ENCODE data around the gene ZNF723. TPM values are rescaled to one million over a fixed set of nuclear protein-coding genes. Genes with fewer than 3 reads are reported as not detected.

The ZNF723 gene
- total and polyA plus RNA-seq, 2 of the 13 experiments (the other 11 are each of a cell fraction or from before 2014, with no cell fraction given), result not detected

- CTCF ChIA-PET (ENCODE audit: low intra/inter-chr PET ratio, low total read pairs), result no interaction called here
- Histone ChIP-seq H3K9me3 (ENCODE audit: low read length) (peaks cover 74% of the 10 kb centered on the region), H3K27me3 (ENCODE audit: control insufficient read depth in 1 of 2, insufficient read depth in 2 of 2, low read length in 2 of 2) (no peaks in the 10 kb centered on the region), H3K36me3 (replicated peaks in 1 of 2; ENCODE audit: control insufficient read depth in 1 of 2, insufficient read depth in 2 of 2, low read length in 2 of 2) (no peaks in the 10 kb centered on the region), H3K4me1 (ENCODE audit: insufficient read depth, low read length) (no peaks in the 10 kb centered on the region), H3K4me3 (replicated peaks in 1 of 3; ENCODE audit: insufficient read depth in 1 of 3, low read depth in 2 of 3, low read length in 3 of 3) (no peak overlapping the region), H4K20me1 (ENCODE audit: insufficient read depth, low read length) (no peaks in the 10 kb centered on the region), H3K79me2 (ENCODE audit: insufficient read depth, low read length) (no peaks in the 10 kb centered on the region), H3K4me2 (ENCODE audit: low read depth, low read length) (no peak overlapping the region), H3K9ac (ENCODE audit: insufficient read depth, low read depth, low read length) (no peak overlapping the region), H3K27ac (ENCODE audit: extremely low read length, insufficient read depth, low read length) (no peak overlapping the region), H2AFZ (ENCODE audit: low read length) (no peak overlapping the region)
- POLR2A ChIA-PET, result no interaction called here
- no peak for FAIRE-seq
- no TSS peak for BruUV-seq (replicated peaks)
- in situ Hi-C loops (cut with HindIII; ENCODE audit: extremely low pct_ligation_motif_present, low pct_unique_long_range_greater_than_20kb), result no loop called here
- ATAC-seq, result no peak
- no peak for DNase-seq (ENCODE audit: low spot score)
- 88% methylated on average over 20 of the region's 35 CpGs for WGBS (ENCODE audit: low lambda C conversion rate)
- TF ChIP-seq ZNF124 (CRISPR knock-in tag; IDR thresholded peaks at IDR 0.05) (no peak), CREB1 (IDR thresholded peaks at IDR 0.05) (no peak), CREB1 (CRISPR knock-in tag; IDR thresholded peaks at IDR 0.05) (no peak), DNMT3B (CRISPR knock-in tag; conservative IDR thresholded peaks at IDR 0.05) (no peak)
- intact Hi-C loops (cut with micrococcal nuclease; ENCODE audit: unreplicated experiment), result no loop called here
Measured at GRCh38 chr19:22893855-22894270, 61.8 kb downstream of the ZNF723 start.

GRCh38 chr19:22901431-22902130 lies 69.5 kb downstream of the ZNF723 start:
- BruUV-seq (replicated peaks), result no TSS peak
- H3K27ac ChIP-seq (ENCODE audit: extremely low read length, insufficient read depth, low read length), result no peak overlapping the region
- FAIRE-seq (no peak), DNase-seq (ENCODE audit: low spot score) (no peak), ATAC-seq (no peak)
- H3K4me2 ChIP-seq (ENCODE audit: low read depth, low read length), result no peak overlapping the region
- H3K4me3 ChIP-seq (replicated peaks in 1 of 3; ENCODE audit: insufficient read depth in 1 of 3, low read depth in 2 of 3, low read length in 3 of 3), result no peak overlapping the region
- H3K27me3 ChIP-seq (ENCODE audit: control insufficient read depth in 1 of 2, insufficient read depth in 2 of 2, low read length in 2 of 2), result no peaks in the 10 kb centered on the region
- ChIA-PET POLR2A (no interaction called here), CTCF (ENCODE audit: low intra/inter-chr PET ratio, low total read pairs) (no interaction called here)
- no peaks in the 10 kb centered on the region for H4K20me1 ChIP-seq (ENCODE audit: insufficient read depth, low read length)
- H2AFZ ChIP-seq (ENCODE audit: low read length), result no peak overlapping the region
- no peaks in the 10 kb centered on the region for H3K36me3 ChIP-seq (replicated peaks in 1 of 2; ENCODE audit: control insufficient read depth in 1 of 2, insufficient read depth in 2 of 2, low read length in 2 of 2)
- TF ChIP-seq ZNF646 (CRISPR knock-in tag; IDR thresholded peaks at IDR 0.05) (no peak), NFYC (CRISPR knock-in tag; IDR thresholded peaks at IDR 0.05) (no peak)
- WGBS (ENCODE audit: low lambda C conversion rate), result 77% methylated on average over 34 of the region's 47 CpGs
- in situ Hi-C loops (cut with HindIII; ENCODE audit: extremely low pct_ligation_motif_present, low pct_unique_long_range_greater_than_20kb) (no loop called here), intact Hi-C loops (cut with micrococcal nuclease; ENCODE audit: unreplicated experiment) (no loop called here)
- no peaks in the 10 kb centered on the region for H3K4me1 ChIP-seq (ENCODE audit: insufficient read depth, low read length)
- no peaks in the 10 kb centered on the region for H3K79me2 ChIP-seq (ENCODE audit: insufficient read depth, low read length)
- H3K9me3 ChIP-seq (ENCODE audit: low read length), result peaks cover 98% of the 10 kb centered on the region
- H3K9ac ChIP-seq (ENCODE audit: insufficient read depth, low read depth, low read length), result no peak overlapping the region

Measured in HepG2 (cell line).